ENCODE data around the gene EPHA8. TPM values are rescaled to one million over a fixed set of nuclear protein-coding genes. Genes with fewer than 3 reads are reported as not detected.

Gene EPHA8
- total RNA-seq, 1 donor from 2014 or later, result not detected

DNA sequence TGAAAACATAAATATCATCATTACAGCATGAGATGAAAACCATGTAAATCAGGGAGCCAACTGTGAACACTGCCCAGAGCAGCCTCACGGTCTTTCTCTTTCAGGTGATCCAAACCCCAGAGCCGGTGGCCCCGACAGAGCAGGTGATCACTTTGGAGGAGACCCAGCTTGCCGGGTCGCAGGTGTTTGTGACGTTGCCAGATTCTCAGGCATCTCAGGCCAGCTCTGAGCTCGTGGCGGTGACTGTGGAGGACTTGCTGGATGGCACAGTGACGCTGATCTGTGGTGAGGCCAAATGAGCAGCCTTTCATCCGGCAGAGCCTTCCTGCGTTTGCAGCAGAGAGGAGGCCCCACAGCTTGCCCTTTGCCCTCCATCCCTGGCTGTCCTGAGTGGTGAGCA lies 37.2 kb upstream of the EPHA8 start:
- H3K9me3 ChIP-seq, result no peaks in the 10 kb centered on the region
- H3K27ac ChIP-seq, result no peak overlapping the region
- intact Hi-C loops (cut with DNase I), result no loop called here
- DNase-seq (ENCODE audit: extremely low spot score in 2 of 2), result no peak
- no peak for TF ChIP-seq POLR2A (IDR thresholded peaks at IDR 0.05)
- TF ChIP-seq, protein P1, sequence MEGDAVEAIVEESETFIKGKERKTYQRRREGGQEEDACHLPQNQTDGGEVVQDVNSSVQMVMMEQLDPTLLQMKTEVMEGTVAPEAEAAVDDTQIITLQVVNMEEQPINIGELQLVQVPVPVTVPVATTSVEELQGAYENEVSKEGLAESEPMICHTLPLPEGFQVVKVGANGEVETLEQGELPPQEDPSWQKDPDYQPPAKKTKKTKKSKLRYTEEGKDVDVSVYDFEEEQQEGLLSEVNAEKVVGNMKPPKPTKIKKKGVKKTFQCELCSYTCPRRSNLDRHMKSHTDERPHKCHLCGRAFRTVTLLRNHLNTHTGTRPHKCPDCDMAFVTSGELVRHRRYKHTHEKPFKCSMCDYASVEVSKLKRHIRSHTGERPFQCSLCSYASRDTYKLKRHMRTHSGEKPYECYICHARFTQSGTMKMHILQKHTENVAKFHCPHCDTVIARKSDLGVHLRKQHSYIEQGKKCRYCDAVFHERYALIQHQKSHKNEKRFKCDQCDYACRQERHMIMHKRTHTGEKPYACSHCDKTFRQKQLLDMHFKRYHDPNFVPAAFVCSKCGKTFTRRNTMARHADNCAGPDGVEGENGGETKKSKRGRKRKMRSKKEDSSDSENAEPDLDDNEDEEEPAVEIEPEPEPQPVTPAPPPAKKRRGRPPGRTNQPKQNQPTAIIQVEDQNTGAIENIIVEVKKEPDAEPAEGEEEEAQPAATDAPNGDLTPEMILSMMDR (IDR thresholded peaks at IDR 0.05), result no peak
- TF ChIP-seq POLR2AphosphoS5 (IDR thresholded peaks at IDR 0.05; ENCODE audit: insufficient read depth in 1 of 2, low read depth in 1 of 2), result no peak
- no peaks in the 10 kb centered on the region for H3K27me3 ChIP-seq
- no peak overlapping the region for H3K4me3 ChIP-seq
- peaks cover 15% of the 10 kb centered on the region for H3K4me1 ChIP-seq
- H3K36me3 ChIP-seq, result peaks cover 0 to 62% of the 10 kb centered on the region in 2 donors

DNA sequence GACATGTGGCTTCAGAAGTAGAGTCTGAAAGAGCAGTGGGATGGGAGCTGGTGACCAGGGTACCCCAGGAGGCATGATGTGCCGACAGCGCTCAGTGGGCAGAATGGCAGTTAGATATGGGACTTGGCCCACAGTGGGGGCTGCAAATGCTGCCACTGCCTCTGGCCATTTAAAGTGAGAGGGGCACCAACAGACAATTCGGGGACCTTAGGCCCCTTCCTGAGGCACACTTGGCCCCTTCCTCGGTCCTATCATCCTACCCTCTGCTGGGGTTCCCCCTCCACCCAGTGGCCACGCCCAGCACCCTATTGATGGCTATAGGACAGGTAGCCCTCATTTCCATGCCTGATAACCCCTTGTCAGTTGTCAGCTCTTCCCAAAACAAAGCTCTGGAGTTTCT lies 36.6 kb upstream of the EPHA8 start:
- no peak for DNase-seq (ENCODE audit: extremely low spot score in 2 of 2)
- Histone ChIP-seq H3K27me3 (no peaks in the 10 kb centered on the region), H3K4me3 (no peak overlapping the region), H3K9me3 (no peaks in the 10 kb centered on the region), H3K27ac (no peak overlapping the region), H3K4me1 (peaks cover 15% of the 10 kb centered on the region), H3K36me3 (peaks cover 0 to 57% of the 10 kb centered on the region in 2 donors)
- intact Hi-C loops (cut with DNase I), result no loop called here
- TF ChIP-seq POLR2AphosphoS5 (IDR thresholded peaks at IDR 0.05; ENCODE audit: insufficient read depth in 1 of 2, low read depth in 1 of 2) (no peak), POLR2A (IDR thresholded peaks at IDR 0.05) (no peak)
- TF ChIP-seq, protein P1 (IDR thresholded peaks at IDR 0.05), result no peak

DNA sequence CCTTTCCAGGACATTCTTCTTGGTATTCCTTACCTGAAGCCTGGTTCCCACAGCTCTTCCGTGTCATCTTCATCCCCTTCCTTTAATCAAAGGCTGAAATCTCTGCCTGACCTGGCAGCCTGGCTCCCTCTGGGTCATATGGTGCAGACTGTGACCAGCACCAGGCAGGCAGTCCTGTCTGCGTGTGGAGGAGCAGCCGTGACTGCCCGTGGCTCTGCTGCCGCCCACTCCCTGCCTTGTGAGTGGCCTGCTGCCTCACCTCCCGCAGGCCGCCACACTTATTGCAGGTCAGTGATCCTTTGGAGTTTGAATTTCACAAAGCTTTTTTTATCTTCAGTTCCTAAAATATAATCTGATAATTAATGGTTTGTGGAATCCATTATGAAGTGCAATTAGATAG lies 36.2 kb upstream of the EPHA8 start:
- TF ChIP-seq POLR2A (IDR thresholded peaks at IDR 0.05) (no peak), POLR2AphosphoS5 (IDR thresholded peaks at IDR 0.05; ENCODE audit: insufficient read depth in 1 of 2, low read depth in 1 of 2) (no peak)
- TF ChIP-seq, protein P1 (IDR thresholded peaks at IDR 0.05), result no peak
- no peaks in the 10 kb centered on the region for H3K27me3 ChIP-seq
- no peaks in the 10 kb centered on the region for H3K9me3 ChIP-seq
- no peak overlapping the region for H3K27ac ChIP-seq
- peaks cover 15% of the 10 kb centered on the region for H3K4me1 ChIP-seq
- H3K36me3 ChIP-seq, result peaks cover 0 to 52% of the 10 kb centered on the region in 2 donors
- no peak overlapping the region for H3K4me3 ChIP-seq
- no peak for DNase-seq (ENCODE audit: extremely low spot score in 2 of 2)
- intact Hi-C loops (cut with DNase I), result no loop called here

DNA sequence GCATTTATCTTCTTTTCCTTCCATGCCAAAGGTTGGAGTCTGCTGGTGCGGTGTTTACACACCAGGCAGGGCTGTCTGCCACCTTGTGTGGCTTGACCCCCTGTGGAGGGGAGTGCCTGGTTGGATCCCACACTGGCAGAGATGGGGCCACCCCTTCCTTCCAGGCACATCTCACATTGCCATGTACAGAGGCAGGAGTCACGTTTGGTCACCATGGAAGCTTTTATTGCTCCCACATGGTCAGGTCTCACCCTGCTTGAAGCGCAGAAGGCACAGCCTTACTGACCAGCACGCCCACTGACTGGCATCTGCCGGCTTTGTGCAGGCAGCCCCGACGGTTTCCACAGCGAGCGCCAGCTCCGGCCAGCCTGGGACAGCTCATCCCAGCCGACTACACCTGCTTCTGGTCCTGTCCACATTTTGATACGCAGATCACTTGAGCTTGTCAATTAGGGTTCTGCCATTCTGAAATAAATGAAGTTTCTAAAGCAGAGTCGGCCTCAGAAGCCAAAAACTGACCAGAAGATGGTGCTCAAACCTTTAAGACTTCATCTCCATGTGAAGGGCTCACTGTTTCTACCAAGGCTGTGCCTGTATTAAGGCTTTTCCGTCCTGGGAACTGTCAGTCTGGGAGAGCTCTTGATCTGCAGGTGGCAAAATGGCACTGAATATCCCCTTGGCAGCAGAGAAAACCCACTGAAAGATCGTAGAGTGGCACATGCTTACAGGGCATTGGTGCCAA lies 35.6 kb upstream of the EPHA8 start:
- H3K27ac ChIP-seq, result no peak overlapping the region

More for the DNA sequence above, 35.6 kb upstream of the EPHA8 start:
- no peak for DNase-seq (ENCODE audit: extremely low spot score in 2 of 2)
- Histone ChIP-seq H3K4me3 (no peak overlapping the region), H3K4me1 (peaks cover 15% of the 10 kb centered on the region), H3K27me3 (no peaks in the 10 kb centered on the region), H3K36me3 (peaks cover 0 to 46% of the 10 kb centered on the region in 2 donors), H3K9me3 (no peaks in the 10 kb centered on the region)
- intact Hi-C loops (cut with DNase I), result no loop called here
- no peak for TF ChIP-seq POLR2A (IDR thresholded peaks at IDR 0.05)
- TF ChIP-seq, protein P1 (IDR thresholded peaks at IDR 0.05), result no peak
- no peak for TF ChIP-seq POLR2AphosphoS5 (IDR thresholded peaks at IDR 0.05; ENCODE audit: insufficient read depth in 1 of 2, low read depth in 1 of 2)

Measured in vagina (tissue), 2 donors.